GM06990 (cell line): ENCODE results near the gene UMODL1.

ENCODE experiments used
- DNase-seq: peaks from one replicate; pipeline ENCODE4 v3.0.0-alpha.2; 2011; ENCODE audit not compliant: insufficient read length; ENCODE audit errors: extremely low read depth
- H3K27me3 ChIP-seq: replicated peaks from 2 replicates; pipeline ENCODE4 v1.6.0; 2011; ENCODE audit warnings: low read length; ENCODE audit not compliant: control insufficient read depth, insufficient read depth
- H3K36me3 ChIP-seq: 2 replicates; pipeline ENCODE4 v1.5.1; 2011; ENCODE audit warnings: low read length; ENCODE audit not compliant: control insufficient read depth, insufficient read depth
- H3K4me3 ChIP-seq: replicated peaks from 2 replicates; pipeline ENCODE4 v1.5.1; 2011; ENCODE audit warnings: low read depth, mild to moderate bottlenecking, control low read depth, low read length
- TF ChIP-seq, protein P1 (sequence below): IDR thresholded peaks from 2 replicates; pipeline ENCODE4 v1.5.1; 2011; ENCODE audit warnings: low read length, control low read depth, mild to moderate bottlenecking, inconsistent platforms; ENCODE audit not compliant: insufficient read depth, poor library complexity, severe bottlenecking

UMODL1 gene

DNA sequence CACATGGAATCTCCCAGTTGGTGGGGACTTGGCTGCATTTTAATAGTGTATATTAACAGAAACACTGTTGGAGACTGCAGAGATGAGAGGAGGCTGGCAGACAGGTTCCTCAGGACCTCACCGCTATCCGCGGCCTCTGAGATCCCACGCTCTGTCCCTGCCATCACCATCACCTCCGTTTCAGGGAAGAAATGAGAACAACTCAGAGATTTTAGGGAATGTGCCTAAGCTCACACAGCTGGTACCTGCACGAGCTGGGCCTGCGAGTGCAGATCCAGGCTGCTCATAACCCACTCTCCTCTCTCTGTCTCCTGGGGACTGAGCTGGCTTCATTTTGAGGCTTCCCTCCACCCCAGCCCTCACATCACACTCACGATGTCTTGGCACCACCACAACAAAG is 62.0 kb downstream of the UMODL1 start:
- H3K27me3 ChIP-seq, result no peaks in the 10 kb centered on the region; the same call in 1 of the 2 replicates
- no peak for DNase-seq
- no peaks in the 10 kb centered on the region for H3K36me3 ChIP-seq
- H3K4me3 ChIP-seq, result no peak overlapping the region
- TF ChIP-seq, protein P1, sequence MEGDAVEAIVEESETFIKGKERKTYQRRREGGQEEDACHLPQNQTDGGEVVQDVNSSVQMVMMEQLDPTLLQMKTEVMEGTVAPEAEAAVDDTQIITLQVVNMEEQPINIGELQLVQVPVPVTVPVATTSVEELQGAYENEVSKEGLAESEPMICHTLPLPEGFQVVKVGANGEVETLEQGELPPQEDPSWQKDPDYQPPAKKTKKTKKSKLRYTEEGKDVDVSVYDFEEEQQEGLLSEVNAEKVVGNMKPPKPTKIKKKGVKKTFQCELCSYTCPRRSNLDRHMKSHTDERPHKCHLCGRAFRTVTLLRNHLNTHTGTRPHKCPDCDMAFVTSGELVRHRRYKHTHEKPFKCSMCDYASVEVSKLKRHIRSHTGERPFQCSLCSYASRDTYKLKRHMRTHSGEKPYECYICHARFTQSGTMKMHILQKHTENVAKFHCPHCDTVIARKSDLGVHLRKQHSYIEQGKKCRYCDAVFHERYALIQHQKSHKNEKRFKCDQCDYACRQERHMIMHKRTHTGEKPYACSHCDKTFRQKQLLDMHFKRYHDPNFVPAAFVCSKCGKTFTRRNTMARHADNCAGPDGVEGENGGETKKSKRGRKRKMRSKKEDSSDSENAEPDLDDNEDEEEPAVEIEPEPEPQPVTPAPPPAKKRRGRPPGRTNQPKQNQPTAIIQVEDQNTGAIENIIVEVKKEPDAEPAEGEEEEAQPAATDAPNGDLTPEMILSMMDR, result no peak

DNA sequence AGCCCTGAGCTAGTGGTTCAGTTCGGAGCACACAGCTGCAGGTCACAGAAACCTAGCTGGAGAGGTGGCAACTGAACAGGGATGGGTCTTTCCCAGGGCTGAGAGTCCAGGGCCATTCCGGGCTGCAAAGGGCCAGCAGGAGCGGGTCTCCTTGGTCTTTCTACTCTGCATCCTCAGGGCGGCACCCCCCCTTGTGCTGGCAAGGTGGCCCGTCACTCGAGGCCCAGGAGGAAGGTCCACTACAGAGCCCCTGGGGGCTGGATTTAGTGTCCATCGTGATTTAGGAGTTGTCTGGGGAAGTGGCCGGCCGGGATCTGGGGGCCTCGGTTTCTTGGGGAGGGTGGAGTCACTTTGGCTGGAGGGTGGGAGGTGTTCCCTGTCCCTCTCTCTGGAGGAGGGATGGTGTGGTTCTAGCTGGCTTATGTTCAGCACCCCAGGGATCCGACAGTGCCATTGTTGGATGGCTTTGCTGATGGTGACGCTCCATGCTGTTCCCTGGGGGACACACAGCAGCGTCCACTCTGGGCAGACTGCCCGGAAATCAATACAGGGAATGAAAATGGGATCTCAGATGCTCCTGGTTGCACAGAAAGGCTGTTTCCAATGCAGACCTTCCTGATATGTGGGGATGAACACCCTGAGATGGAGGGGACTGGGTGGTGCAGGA is 64.4 kb downstream of the UMODL1 start:
- DNase-seq, result no peak
- Histone ChIP-seq H3K27me3 (no peaks in the 10 kb centered on the region; the same call in none of the 2 replicates), H3K36me3 (no peaks in the 10 kb centered on the region), H3K4me3 (no peak overlapping the region)
- TF ChIP-seq, protein P1, result no peak

DNA sequence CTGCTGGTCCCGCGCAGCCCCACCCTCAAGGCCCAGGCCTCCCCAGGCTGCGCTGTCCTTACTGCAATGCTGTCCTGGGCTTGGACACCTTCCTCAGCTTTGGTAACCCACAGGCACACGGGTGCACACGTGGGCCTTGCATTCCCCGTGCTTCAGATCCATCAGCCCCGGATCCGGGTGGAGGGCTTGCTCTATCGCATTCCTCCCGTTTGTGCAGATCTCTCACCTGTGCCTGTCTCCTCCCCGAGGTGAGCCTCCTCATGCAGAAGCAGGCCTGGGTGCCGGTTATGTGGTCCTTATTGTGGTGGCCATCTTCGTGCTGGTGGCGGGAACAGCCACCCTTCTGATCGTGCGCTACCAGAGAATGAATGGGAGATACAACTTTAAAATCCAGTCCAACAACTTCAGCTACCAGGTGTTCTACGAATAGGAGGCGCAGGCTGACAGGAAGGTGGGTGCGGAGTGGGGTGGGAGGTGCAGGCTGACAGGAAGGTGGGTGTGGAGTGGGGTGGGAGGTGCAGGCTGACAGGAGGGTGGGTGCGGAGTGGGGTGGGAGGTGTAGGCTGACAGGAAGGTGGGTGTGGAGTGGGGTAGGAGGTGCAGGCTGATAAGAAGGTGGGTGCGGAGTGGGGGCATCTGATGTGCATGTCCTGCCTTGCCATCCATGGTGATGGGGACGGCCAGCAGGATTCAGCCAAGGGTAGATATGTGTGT is 66.2 kb downstream of the UMODL1 start:
- Histone ChIP-seq H3K27me3 (no peaks in the 10 kb centered on the region; the same call in none of the 2 replicates), H3K4me3 (no peak overlapping the region), H3K36me3 (no peaks in the 10 kb centered on the region)
- TF ChIP-seq, protein P1, result no peak
- no peak for DNase-seq

DNA sequence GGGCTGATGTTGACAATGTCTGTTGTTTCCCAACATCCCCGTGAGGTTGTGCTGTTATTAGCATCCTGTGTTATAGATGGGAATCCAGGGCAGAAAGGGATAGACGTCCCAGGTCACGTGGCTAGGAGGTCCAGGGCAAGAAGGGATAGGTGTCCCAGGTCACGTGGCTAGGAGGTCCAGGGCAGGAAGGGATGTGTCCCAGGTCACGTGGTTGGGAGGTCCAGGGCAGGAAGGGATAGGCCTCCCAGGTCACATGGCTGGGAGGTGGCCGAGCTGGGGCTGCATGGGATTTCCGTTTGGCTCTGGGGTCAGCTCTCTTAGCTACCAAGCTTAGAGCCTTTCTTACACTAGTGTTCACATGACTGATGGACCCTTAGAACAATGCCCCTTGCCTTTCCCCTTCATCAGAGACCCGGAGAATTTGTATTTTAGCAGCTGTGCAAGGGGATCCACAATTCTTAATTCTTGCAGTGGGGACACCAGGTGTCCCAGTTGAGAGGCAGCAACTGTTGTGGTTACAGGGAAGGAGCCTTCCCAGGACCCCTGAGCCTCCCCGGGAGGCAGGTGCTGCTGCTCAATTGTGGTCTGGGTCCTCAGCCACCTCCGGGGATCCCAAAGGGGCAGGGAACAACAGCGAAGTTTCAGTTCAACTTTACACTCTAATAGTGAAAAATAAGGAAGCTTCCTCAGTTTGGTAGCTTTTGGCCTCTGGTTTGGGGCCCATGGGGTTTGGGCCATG is 69.2 kb downstream of the UMODL1 start:
- TF ChIP-seq, protein P1, result no peak
- DNase-seq, result no peak
- Histone ChIP-seq H3K27me3 (peaks cover 1% of the 10 kb centered on the region), H3K4me3 (no peak overlapping the region), H3K36me3 (no peaks in the 10 kb centered on the region)

DNA sequence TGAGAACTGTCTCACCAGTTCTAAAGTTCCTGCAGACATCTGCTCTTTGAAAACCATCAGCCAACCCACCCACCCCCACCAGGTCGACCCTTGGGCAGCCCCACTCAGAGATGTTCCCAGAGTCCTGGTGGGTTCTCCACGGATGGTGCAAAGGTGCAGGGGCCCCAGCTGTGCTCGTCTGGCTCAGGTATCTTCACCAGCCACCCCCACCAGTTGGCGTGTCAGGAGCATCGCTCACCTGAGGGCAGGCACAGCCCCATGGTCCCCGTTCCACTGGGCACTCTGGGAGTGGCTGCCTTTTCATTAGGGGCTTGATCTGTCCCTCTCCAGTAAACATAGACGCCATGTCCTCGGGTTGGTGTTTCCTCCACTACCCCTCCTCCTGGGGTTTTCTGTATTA is 70.5 kb downstream of the UMODL1 start:
- TF ChIP-seq, protein P1, result no peak
- peaks cover 1% of the 10 kb centered on the region; the same call in 1 of the 2 replicates for H3K27me3 ChIP-seq
- no peaks in the 10 kb centered on the region for H3K36me3 ChIP-seq
- DNase-seq, result no peak
- no peak overlapping the region for H3K4me3 ChIP-seq
